A673 (cell line): ENCODE results near the gene HLA-DMA. TPM values are rescaled to one million over a fixed set of nuclear protein-coding genes. Genes with fewer than 3 reads are reported as not detected.

Source experiments
- BruUV-seq: library from RNA; stranded (reverse); fragments of 400-500 nt; replicated peaks from 2 replicates; lab custom pipeline; 2021; lab: Mats Ljungman, UMichigan
- CTCF ChIA-PET: fragments of 300-600 bp; sonication (Branson Sonifier 250); formaldehyde crosslinking; loops from one replicate; lab custom pipeline; 2022; ENCODE audit warnings: antibody characterized with exemption; lab: Charles Lee
- POLR2A ChIA-PET: fragments of 300-600 bp; sonication (Branson Sonifier 250); formaldehyde crosslinking; loops from one replicate; lab custom pipeline; 2022; ENCODE audit warnings: antibody characterized with exemption; ENCODE audit not compliant: low non-redundant PET; lab: Charles Lee
- DNase-seq: peaks from one replicate; pipeline ENCODE4 v3.0.0-alpha.2; 2015; ENCODE audit warnings: low spot score
- H3K27ac ChIP-seq: fragments of 200-600 bp; sonication (generic); 2 replicates; pipeline ENCODE4 v1.5.1; 2016; ENCODE audit warnings: mixed run types, low read depth, mild to moderate bottlenecking, mixed read lengths, antibody characterized with exemption, low read length; ENCODE audit not compliant: poor library complexity, severe bottlenecking
- H3K27me3 ChIP-seq: fragments of 200-600 bp; sonication (generic); replicated peaks from 2 replicates; pipeline ENCODE4 v1.6.1; 2017; ENCODE audit warnings: mixed run types, low read depth, mild to moderate bottlenecking, mixed read lengths, antibody characterized with exemption, low read length; ENCODE audit not compliant: insufficient read depth, poor library complexity
- H3K36me3 ChIP-seq: fragments of 200-600 bp; sonication (generic); 2 replicates; pipeline ENCODE4 v1.6.1; 2016; ENCODE audit warnings: mixed run types, mild to moderate bottlenecking, mixed read lengths, antibody characterized with exemption, low read length; ENCODE audit not compliant: insufficient read depth, poor library complexity, severe bottlenecking
- H3K4me1 ChIP-seq: fragments of 200-600 bp; sonication (generic); 2 replicates; pipeline ENCODE4 v1.6.1; 2017; ENCODE audit warnings: mixed run types, mild to moderate bottlenecking, mixed read lengths, antibody characterized with exemption, low read length; ENCODE audit not compliant: insufficient read depth, poor library complexity, severe bottlenecking
- H3K4me3 ChIP-seq: fragments of 200-600 bp; sonication (generic); 2 replicates; pipeline ENCODE4 v1.5.1; 2016; ENCODE audit warnings: low read depth, mixed run types, mild to moderate bottlenecking, mixed read lengths, low read length; ENCODE audit not compliant: poor library complexity, severe bottlenecking
- H3K9me3 ChIP-seq: fragments of 200-600 bp; sonication (generic); 2 replicates; pipeline ENCODE4 v1.6.1; 2016; ENCODE audit warnings: mixed run types, low read depth, mild to moderate bottlenecking, mixed read lengths, antibody characterized with exemption, low read length; ENCODE audit not compliant: poor library complexity, severe bottlenecking
- CTCF ChIP-seq: fragments of 300-800, 200-600 bp; sonication (generic); conservative IDR thresholded peaks from 2 replicates; pipeline ENCODE4 v1.5.1; 2017; ENCODE audit warnings: low read depth, mild to moderate bottlenecking, antibody characterized with exemption, low read length, moderate library complexity, mixed read lengths
- EZH2 ChIP-seq: fragments of 200-600 bp; sonication (generic); IDR thresholded peaks from 2 replicates; pipeline ENCODE4 v1.6.1; 2017; ENCODE audit warnings: borderline replicate concordance, low read depth, mild to moderate bottlenecking, mixed read lengths, antibody characterized with exemption, low read length; ENCODE audit not compliant: poor library complexity, severe bottlenecking
- intact Hi-C: fragments of 100-400 bp; cut with micrococcal nuclease; formaldehyde crosslinking; loops from one replicate; pipeline ENCODE4 v1.10.0; 2022; ENCODE audit not compliant: unreplicated experiment
- total RNA-seq: library from RNA; stranded (reverse); gene quantifications from 2 replicates; pipeline ENCODE4 v1.2.3, GENCODE V29; 2021

Gene HLA-DMA
- total RNA-seq, 1 experiment from 2014 or later = 1.4 TPM

GRCh38 chr6:32941214-32941768, 11.6 kb downstream of the HLA-DMA start:
- no TSS peak for BruUV-seq
- peak overlapping the region; percentile 24 for H3K4me3 ChIP-seq
- no peaks in the 10 kb centered on the region for H3K36me3 ChIP-seq
- peaks cover 8% of the 10 kb centered on the region for H3K4me1 ChIP-seq
- H3K27me3 ChIP-seq = peaks cover 3% of the 10 kb centered on the region
- peak; percentile 48 for DNase-seq
- POLR2A ChIA-PET = interaction anchor here (0.6 to 1.3 kb wide), 2 partner anchors 31 to 43 kb away, joined by 3 to 7 read pairs; no protein-coding TSS in a partner anchor
- CTCF ChIA-PET = interaction anchor here (0.7 to 1.6 kb wide), 3 partner anchors 13 to 73 kb away, joined by 3 to 6 read pairs (median 3); no protein-coding TSS in a partner anchor
- no peaks in the 10 kb centered on the region for H3K9me3 ChIP-seq
- intact Hi-C loops = no loop called here
- no peak for TF ChIP-seq EZH2
- peak overlapping the region; percentile 54 for H3K27ac ChIP-seq

- Histone ChIP-seq H3K36me3 (no peaks in the 10 kb centered on the region), H3K27ac (peak within 1 kb of the TSS; percentile 54), H3K27me3 (peaks cover 6% of the 10 kb centered on the region), H3K4me1 (peaks cover 8% of the 10 kb centered on the region), H3K9me3 (no peaks in the 10 kb centered on the region), H3K4me3 (peak within 1 kb of the TSS; percentile 24)
- intact Hi-C loops = no loop called here
- peak; percentile 81 for DNase-seq
- ChIA-PET POLR2A (interaction anchor here (0.6 kb wide), 1 partner anchor 44 kb away, joined by 3 read pairs; no protein-coding TSS in a partner anchor), CTCF (interaction anchor here (1.2 to 1.6 kb wide), 2 partner anchors 44 to 72 kb away, joined by 3 to 6 read pairs; no protein-coding TSS in a partner anchor)
- no TSS peak for BruUV-seq
- TF ChIP-seq CTCF = no peak
Measured at GRCh38 chr6:32940656-32941213, 12.2 kb downstream of the HLA-DMA start, which contains the start of gene HLA-DMB. Gene HLA-DMB (minus strand): TSS chr6:32941028. CDS start chr6:32940807, 221 bp downstream.

GRCh38 chr6:32938494-32938893, 14.4 kb downstream of the HLA-DMA start:
- no peak for TF ChIP-seq CTCF
- TF ChIP-seq EZH2 = no peak
- ChIA-PET POLR2A (no interaction called here), CTCF (no interaction called here)
- no peak for DNase-seq
- Histone ChIP-seq H3K4me3 (no peak overlapping the region), H3K27ac (no peak overlapping the region), H3K27me3 (peaks cover 17% of the 10 kb centered on the region), H3K4me1 (peaks cover 8% of the 10 kb centered on the region), H3K36me3 (no peaks in the 10 kb centered on the region), H3K9me3 (no peaks in the 10 kb centered on the region)
- no TSS peak for BruUV-seq
- intact Hi-C loops = no loop called here
